ENCODE results near the gene AEBP1.

Gene AEBP1

GRCh38 chr7:44145479-44145968 is 41.4 kb downstream of the AEBP1 start:
- Mint-ChIP-seq H3K36me3 (ENCODE audit: low read depth) (no peaks in the 10 kb centered on the region), H3K9me3 (no peaks in the 10 kb centered on the region), H3K27ac (no peak overlapping the region), H3K27me3 (ENCODE audit: low read depth, poor library complexity) (peaks cover 52% of the 10 kb centered on the region), H3K4me1 (peaks cover 31% of the 10 kb centered on the region), H3K4me3 (peak overlapping the region; percentile 62)
- no peak for TF ChIP-seq CTCF (IDR thresholded peaks at IDR 0.05)
- DNase-seq = peak; percentile 51

- TF ChIP-seq CTCF (IDR thresholded peaks at IDR 0.05) = no peak
- no peak overlapping the region for H3K27ac Mint-ChIP-seq
- DNase-seq = peak; percentile 90
- no peaks in the 10 kb centered on the region for H3K36me3 Mint-ChIP-seq (ENCODE audit: low read depth)
- peak overlapping the region; percentile 62 for H3K4me3 Mint-ChIP-seq
- H3K4me1 Mint-ChIP-seq = peaks cover 36% of the 10 kb centered on the region
- no peaks in the 10 kb centered on the region for H3K9me3 Mint-ChIP-seq
- H3K27me3 Mint-ChIP-seq (ENCODE audit: low read depth, poor library complexity) = peaks cover 56% of the 10 kb centered on the region
These were observed 42.1 kb downstream of the AEBP1 start for GRCh38 chr7:44145969-44146911.

- Mint-ChIP-seq H3K4me1 (peaks cover 44% of the 10 kb centered on the region), H3K36me3 (ENCODE audit: low read depth) (no peaks in the 10 kb centered on the region), H3K27me3 (ENCODE audit: low read depth, poor library complexity) (peaks cover 52% of the 10 kb centered on the region), H3K27ac (no peak overlapping the region), H3K4me3 (no peak overlapping the region), H3K9me3 (no peaks in the 10 kb centered on the region)
- TF ChIP-seq CTCF (IDR thresholded peaks at IDR 0.05) = no peak
- DNase-seq = peak; percentile 30
These were observed 43.2 kb downstream of the AEBP1 start for GRCh38 chr7:44147026-44147991.

- no peak for DNase-seq
- H3K4me1 Mint-ChIP-seq = peaks cover 44% of the 10 kb centered on the region
- H3K27me3 Mint-ChIP-seq (ENCODE audit: low read depth, poor library complexity) = peaks cover 50% of the 10 kb centered on the region
- H3K36me3 Mint-ChIP-seq (ENCODE audit: low read depth) = no peaks in the 10 kb centered on the region
- no peaks in the 10 kb centered on the region for H3K9me3 Mint-ChIP-seq
- no peak for TF ChIP-seq CTCF (IDR thresholded peaks at IDR 0.05)
- H3K4me3 Mint-ChIP-seq = no peak overlapping the region
- no peak overlapping the region for H3K27ac Mint-ChIP-seq
These were observed 44.0 kb downstream of the AEBP1 start for GRCh38 chr7:44148166-44148565.

- H3K36me3 Mint-ChIP-seq (ENCODE audit: low read depth) = no peaks in the 10 kb centered on the region
- no peak overlapping the region for H3K4me3 Mint-ChIP-seq
- peaks cover 41% of the 10 kb centered on the region for H3K27me3 Mint-ChIP-seq (ENCODE audit: low read depth, poor library complexity)
- H3K27ac Mint-ChIP-seq = no peak overlapping the region
- DNase-seq = no peak
- H3K4me1 Mint-ChIP-seq = peaks cover 44% of the 10 kb centered on the region
- no peak for TF ChIP-seq CTCF (IDR thresholded peaks at IDR 0.05)
- no peaks in the 10 kb centered on the region for H3K9me3 Mint-ChIP-seq
These were observed 44.9 kb downstream of the AEBP1 start for GRCh38 chr7:44148961-44149536.

All from nephron progenitor cell (in vitro differentiated cells).